H1 (cell line): ENCODE measurements around the gene CCDC38. TPM values are rescaled to one million over a fixed set of nuclear protein-coding genes. Genes with fewer than 3 reads are reported as not detected.

Experiments used
- EP300 ChIP-seq, 2 experiments: IDR thresholded peaks; 1 replicate in 1 of 2; 2 replicates in 1 of 2; pipeline ENCODE4 v1.6.1; 2011 to 2012; ENCODE audit warnings: low read depth in 2 of 2, low read length in 2 of 2, mild to moderate bottlenecking in 2 of 2, borderline replicate concordance in 1 of 2, inconsistent platforms in 1 of 2, moderate library complexity in 1 of 2
- EZH2 ChIP-seq: fragments of 200-600 bp; sonication (generic); IDR thresholded peaks from 2 replicates; pipeline ENCODE4 v1.7.1; 2012; ENCODE audit warnings: low read depth, mild to moderate bottlenecking, moderate library complexity, low read length, inconsistent platforms; ENCODE audit not compliant: severe bottlenecking
- polyA plus RNA-seq, 7 experiments: library from polyadenylated mRNA; depleted of rRNA in 3 of 7; stranded (reverse) in 5 of 7; unstranded in 2 of 7; fragments of >200 nt in 5 of 7; fragments of 200-250 nt in 2 of 7; gene quantifications; 1 replicate in 5 of 7; 2 replicates in 1 of 7; 4 replicates in 1 of 7; pipeline versions ENCODE4 v1.2.1 to v1.2.3, GENCODE V29; 2011 to 2013; ENCODE audit warnings: missing spikeins in 2 of 7, mixed read lengths in 2 of 7
- total RNA-seq: library from RNA; stranded (reverse); fragmentation: NEBNext Ultra II Directional; extraction: Animal tissue kit (Norgen Biotek cat#: 25700); gene quantifications from 2 replicates; pipeline ENCODE4 v1.2.1, GENCODE V29; 2021

CCDC38 gene
- total and polyA plus RNA-seq, 2 of the 8 experiments (the other 6 are each of a cell fraction or from before 2014, with no cell fraction given) = not detected

- TF ChIP-seq EP300 (IDR thresholded peaks at IDR 0.05; ENCODE audit: borderline replicate concordance in 1 of 2, low read depth in 2 of 2, low read length in 2 of 2) (no peak), EZH2 (no peak)
Measured at GRCh38 chr12:95918194-95918993, 24.0 kb downstream of the CCDC38 start (continued).
